H54 (cell line): ENCODE measurements around the gene CACNB4.
"Not testable (repeated sequence)": the region's sequence is repeated elsewhere in the genome, so short reads cannot be mapped to it uniquely, and the experiment has no call there.

ENCODE experiments used
- DNase-seq: peaks from one replicate; pipeline ENCODE4 v3.0.0; 2011; ENCODE audit warnings: low spot score, mixed read lengths; ENCODE audit not compliant: insufficient read length
- FAIRE-seq: peaks from 3 replicates; lab custom pipeline; 2011; peaks lifted over from hg19 to GRCh38; lab: Jason Lieb, UNC
- POLR2A ChIP-seq: IDR thresholded peaks from 2 replicates; pipeline ENCODE4 v1.6.1; 2011; ENCODE audit warnings: low read depth, mild to moderate bottlenecking, low read length

CACNB4 gene

DNA sequence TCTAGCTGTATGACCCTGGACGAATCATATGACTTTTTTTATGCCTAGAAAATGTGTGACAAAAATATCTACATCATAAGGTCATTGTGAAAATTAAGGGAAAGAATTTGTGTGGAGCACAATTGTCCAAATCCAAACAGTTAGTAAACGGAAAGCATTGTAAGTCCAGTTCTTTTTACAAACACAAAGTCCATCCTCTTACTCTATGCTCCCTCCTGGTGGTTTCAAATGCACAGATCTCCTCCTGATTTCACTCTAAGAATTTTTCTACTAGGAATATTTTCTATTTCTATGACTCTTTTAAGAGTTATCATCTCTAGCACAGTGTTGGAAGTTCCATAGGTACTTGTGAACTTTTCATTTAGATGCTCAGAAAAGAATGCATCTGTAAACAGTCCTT, 145.4 kb downstream of the CACNB4 start:
- TF ChIP-seq POLR2A: no peak
- DNase-seq (no peak), FAIRE-seq (no peak)

DNA sequence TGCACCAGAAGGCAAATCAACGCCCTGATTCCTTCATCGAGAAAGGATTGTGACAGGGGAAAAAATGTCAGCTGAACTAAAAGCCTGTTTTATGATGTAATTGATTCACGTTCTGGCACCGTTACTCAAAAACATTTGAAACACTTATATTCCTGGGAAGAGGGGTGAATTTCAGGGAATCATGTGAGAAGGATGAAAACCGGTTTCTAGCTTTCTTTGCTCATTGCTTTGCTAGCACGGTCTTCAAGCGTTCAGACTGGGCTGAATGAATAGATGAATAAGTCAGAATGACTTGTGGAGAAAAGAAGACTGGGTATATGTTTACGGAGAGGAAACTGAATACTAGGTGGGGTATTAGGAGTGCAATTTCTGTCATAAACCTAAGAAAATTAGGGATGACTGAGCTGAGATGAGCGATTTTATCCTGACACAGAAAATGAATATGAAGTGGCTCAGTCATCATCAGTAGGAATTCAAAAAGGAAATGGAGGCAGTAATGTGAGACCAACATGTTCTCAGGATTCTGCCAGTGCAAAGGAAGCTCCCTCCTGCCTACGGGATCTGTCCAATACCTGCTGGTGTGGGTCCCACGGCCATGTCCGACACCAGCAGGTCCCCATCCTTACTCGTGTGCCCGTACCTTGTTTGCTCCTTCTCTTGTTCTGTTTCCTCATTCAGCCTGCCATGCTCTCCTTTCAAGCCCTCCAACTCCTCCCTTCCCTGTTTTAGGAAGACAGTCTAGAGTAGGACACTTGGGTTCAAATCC, 146.0 kb downstream of the CACNB4 start:
- no peak for FAIRE-seq
- no peak for TF ChIP-seq POLR2A

DNA sequence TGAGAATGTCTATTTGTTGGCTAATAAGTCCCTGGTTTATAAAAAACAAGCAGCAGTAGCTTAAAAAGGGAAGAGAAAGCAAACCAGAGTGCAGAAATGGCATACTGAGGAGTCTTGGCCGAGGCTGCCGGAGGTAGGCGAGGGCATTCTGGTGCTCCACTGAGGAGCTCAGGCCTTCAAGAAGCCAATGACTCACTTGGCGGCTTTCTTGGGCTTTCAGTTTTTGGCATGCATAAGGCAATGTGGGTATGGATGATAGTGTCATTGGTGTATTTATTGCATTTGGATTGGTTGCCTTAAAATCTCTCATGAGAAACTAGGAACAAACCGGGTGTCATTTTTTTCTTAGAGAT, 151.1 kb downstream of the CACNB4 start:
- no peak for FAIRE-seq
- no peak for TF ChIP-seq POLR2A
- no peak for DNase-seq

More for the DNA sequence above, 146.0 kb downstream of the CACNB4 start:
- DNase-seq: no peak

DNA sequence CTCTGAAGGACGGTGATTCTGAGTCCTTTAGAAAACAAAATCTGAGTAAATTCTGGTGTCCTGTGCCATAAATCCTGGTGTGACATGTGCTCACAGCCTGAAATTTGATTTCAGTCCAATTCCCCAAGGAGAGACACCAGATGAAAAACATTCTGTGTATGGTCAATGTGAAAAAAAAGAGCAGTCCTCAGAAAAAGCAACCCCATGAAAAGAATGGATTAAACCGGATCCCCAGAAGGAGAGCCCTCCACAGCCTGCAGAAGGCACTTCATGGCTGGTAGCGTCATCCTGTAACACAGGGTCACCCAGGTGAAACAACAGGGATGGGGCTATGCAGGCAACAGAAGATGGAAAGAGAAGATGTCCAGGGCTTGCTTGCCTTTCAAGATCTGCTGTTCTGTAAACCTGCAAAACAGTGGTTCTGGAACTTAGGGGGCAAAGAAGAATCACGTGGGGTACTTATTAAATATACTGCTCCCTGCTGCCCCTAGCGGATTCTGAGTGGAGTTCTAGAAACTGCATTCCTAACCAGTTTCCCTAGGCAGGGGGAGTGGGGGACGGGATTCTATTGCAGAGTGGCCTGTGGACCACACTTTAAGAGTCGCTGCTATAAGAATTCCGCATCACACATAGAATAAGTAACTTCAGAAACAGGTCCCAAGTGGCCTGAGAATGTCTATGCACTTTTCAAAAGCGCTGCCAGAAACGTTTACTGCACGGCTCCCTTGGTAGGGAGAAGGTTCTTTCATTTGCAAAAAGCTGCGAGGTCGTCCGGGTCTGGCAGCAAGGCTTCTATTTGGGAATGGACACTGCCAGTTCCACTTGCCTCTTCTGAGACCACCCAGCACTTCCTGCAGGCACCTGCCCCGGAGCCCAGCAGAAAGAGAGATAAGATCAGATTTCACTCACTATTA, 151.7 kb downstream of the CACNB4 start:
- no peak for TF ChIP-seq POLR2A
- FAIRE-seq: no peak
- DNase-seq: peak; percentile 33

DNA sequence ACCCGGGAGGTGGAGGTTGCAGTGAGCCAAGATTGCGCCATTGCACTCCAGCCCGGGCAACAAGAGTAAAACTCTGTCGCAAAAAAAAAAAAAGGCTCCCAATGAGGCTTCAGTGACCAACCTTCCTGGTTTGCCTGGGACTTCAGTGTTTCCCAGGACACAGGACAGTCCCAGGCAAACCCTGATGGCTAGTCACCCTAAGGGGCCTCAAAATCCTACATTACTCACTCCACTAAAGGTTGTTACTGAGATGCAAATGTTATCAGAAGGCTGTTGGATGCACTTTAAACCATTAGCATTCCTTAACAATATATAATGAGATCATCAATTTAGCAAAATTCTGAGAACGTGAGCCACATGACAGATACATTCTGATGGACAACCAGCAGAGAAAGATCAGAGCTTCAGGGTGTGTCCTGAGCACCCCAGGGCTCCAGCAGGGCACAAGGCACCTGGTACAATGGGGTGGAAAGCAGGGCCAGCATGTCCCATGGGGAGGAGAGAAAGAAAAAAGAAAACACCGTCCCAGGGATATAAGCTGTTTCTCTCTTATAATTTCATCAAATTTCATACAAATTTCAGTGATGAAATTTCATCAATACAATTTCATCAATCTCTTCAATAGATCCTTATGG, 152.5 kb downstream of the CACNB4 start:
- TF ChIP-seq POLR2A: no peak
- DNase-seq: no peak

DNA sequence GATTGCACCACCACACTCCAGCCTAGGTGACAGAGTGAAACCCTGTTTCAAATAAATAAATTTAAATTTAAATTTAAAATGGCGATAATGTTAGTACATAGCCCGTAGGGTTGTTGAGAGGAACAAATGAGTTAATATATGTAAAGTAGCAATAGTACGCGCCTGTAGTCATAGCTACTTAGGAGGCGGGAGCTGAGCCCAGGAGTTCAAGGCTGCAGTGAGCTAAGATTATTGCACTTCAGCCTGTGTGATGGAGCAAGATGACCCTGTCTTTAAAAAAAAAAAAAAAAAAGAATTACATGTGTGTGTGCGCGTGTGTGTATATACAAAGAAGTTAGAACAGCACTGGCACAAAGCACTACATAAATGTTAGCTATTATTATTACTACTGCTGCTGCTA, 153.2 kb downstream of the CACNB4 start:
- DNase-seq (no peak), FAIRE-seq (no peak)
- no peak for TF ChIP-seq POLR2A

More for the DNA sequence above, 152.5 kb downstream of the CACNB4 start:
- FAIRE-seq: no peak

DNA sequence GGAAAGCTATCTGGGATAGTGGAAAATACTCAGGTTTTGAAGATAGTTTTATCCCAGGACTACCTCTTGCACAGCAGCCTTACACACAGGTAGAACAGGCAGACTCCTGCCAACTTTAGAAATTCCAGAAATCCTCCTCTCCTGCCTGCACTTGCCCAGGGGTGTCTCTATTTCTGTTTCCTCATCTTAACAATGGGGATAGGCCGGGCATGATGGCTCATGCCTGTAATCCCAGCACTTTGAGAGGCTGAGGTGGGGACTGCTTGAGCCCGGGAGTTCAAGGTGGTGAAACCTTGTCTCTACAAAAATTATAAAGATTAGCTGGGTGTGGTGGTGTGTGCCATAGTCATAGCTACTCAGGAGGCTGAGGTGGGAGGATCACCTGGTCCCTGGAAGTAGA, 153.7 kb downstream of the CACNB4 start:
- DNase-seq (no peak), FAIRE-seq (no peak)
- TF ChIP-seq POLR2A: no peak

DNA sequence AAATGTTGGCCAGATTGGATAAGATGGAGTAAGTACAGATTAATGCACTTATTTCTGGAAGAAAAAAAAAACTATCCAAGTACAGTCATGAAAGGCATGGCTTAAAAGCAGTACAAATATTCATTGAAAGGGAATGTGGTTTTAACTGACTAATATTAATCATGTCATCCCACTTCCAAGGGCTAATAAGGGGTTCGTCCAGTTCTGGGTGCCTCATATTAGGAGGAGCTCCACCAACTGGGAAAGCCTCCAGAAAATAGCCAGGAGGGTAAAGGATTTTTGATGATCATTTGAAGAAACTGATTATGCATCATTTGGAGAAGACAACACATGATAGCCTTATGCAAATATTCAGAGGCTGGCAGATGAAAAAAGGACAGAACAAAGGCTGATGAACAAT, 155.4 kb downstream of the CACNB4 start:
- no peak for TF ChIP-seq POLR2A
- DNase-seq: no peak
- FAIRE-seq: no peak

DNA sequence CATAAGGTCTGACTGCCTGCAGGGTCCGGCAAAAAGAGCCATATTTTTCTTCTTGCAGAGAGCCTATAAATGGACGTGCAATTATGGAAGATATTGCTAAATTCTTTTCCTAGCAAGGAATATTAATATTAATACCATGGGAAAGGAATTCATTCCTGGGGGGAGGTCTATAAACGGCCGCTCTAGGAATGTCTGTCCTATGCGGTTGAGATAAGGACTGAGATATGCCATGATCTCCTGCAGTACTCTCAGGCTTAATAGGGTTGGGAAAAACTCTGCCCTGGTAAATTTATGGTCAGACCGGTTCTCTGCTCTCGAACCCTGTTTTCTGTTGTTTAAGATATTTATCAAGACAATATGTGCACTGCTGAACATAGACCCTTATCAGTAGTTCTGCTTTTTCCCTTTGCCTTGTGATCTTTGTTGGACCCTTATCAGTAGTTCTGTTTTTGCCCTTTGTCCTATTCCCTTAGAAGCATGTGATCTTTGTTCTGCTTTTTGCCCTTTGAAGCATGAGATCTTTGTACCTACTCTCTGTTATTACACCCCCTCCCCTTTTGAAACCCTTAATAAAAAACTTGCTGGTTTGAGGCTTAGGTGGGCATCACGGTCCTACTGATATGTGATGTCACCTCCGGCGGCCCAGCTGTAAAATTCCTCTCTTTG, 156.2 kb downstream of the CACNB4 start:
- not testable (repeated sequence) for FAIRE-seq, DNase-seq

DNA sequence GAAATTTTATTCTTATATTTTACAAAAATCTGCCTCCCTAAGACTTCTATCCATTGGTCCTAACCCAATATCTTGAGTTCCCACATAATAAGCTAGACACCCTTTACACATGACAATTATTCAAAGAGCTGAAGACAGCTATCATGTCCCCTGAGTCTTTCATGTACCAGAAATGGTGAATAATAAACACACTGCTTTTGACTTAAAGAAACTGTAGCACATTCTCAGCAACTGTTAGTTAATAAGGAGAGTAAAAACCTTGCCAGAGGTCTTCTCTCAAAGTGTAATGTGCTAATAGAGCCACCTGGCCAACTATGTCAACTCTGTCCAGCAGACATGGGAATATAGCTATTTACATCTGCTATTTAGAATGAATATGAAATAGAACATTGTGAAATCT, 160.9 kb downstream of the CACNB4 start:
- no peak for TF ChIP-seq POLR2A
- DNase-seq: no peak
- no peak for FAIRE-seq

DNA sequence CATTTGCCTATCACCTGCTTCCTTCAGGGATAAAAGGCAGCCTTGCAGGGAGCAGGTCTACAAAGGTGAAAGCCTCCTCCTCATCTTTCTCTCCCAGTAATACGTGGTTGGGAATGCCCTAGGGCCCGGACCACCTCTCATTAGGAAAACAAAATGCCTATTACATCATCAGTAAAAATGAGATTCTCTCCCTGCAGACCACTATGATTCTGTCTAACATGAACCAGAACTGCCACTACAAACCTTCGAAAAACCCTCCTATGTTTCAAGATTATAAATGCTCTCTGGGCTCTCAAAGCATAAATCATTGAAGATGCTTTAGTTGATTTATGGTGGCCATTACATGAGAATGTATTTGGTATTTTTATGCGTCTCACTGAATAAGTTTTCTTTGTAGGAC, 162.2 kb downstream of the CACNB4 start:
- DNase-seq: no peak
- FAIRE-seq: no peak
- TF ChIP-seq POLR2A: no peak

DNA sequence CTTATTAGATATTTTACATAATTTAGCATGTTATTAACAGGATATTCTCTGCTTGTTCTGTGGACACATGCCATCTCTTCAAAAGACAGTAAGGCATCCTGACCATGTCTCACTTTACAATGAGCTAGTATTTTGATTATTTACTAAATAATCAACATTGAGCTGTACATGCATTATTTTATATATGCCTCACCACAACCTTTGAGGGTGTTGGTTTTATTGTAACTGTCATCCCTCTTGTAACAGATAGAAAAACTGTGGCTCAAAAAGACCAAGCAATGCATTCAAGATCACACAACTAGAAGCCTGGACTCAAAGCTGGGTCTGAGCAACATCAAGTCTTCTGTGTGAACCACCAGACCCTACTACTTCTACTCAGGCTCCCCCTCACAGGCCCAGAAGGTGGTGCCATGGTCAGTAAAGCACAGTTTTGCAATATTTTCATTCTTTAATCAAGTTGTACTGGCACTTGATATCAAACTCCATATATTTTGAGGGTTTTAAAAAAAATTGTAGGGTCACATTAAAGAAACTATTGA, 165.5 kb downstream of the CACNB4 start:
- DNase-seq (no peak), FAIRE-seq (no peak)
- TF ChIP-seq POLR2A: no peak

DNA sequence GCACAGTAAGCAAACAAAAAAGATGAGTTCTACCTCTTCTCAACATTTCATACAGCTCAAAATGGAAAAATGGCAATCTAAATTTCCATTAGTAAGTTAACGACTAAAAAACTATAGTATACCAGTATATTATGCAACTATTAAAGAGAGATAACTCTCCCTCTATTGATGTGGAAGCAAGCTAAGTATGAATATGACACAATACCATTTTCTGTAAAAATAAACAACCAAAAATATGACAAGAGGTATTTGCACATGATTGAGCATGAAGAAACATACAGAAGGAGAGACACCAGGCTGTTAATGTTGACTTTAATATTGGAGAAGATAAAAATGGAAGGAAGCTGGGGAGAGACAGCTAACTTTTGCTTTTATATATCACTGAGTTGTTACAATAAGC, 167.1 kb downstream of the CACNB4 start:
- FAIRE-seq (no peak), DNase-seq (no peak)
- no peak for TF ChIP-seq POLR2A
